GM19351 (cell line): ENCODE results near the gene CCDC88B.

Experiments used
- ATAC-seq: cut with Tn5 transposase; IDR thresholded peaks from one replicate; pipeline ENCODE4 v1.9.1; 2021; ENCODE audit warnings: mild to moderate bottlenecking, moderate library complexity; ENCODE audit not compliant: unreplicated experiment

The CCDC88B gene

DNA sequence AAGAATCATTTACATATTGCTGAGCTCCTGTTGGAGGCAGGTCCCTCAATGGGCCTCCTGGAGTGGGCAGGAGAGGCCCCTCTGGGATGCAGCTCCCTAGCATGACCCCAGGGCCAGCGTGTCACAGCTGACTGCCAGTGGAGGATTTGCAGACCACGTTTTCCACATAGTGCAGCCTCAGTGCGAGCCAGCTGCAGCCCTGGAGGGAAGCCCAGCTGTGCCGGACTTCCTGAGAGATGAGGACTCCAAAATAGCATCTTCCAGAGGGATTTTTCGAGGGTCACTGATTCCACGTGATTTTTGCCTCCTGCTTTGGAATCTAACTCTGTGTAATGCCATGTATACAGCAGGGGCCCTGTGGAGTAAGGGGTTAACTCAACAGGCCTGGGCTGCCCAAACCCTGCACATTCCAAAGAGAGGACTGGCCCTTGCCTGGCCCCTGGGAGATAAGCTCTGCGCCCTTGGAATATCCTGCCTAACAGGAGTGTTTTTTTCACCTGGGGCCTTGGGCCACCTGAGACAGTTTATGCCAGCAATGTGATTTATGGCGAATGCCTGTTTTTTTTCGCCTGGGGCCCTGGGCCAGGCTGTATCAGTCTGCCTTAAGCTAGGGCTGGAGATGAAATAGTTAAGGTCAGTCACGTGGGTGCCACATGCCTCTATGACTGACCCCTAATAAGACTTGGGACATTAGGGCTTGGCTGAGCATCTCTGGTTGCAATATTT is 66.4 kb downstream of the CCDC88B start:
- ATAC-seq = no peak
